Measurements from ENCODE around the gene FBXW7. TPM values are rescaled to one million over a fixed set of nuclear protein-coding genes. Genes with fewer than 3 reads are reported as not detected.

FBXW7 gene
- total RNA-seq, 1 experiment from 2014 or later = 23.0 TPM

GRCh38 chr4:152535903-152536544 is at the start of gene FBXW7 (continued):
- peak; percentile 91 for TF ChIP-seq CREB1 (CRISPR knock-in tag; IDR thresholded peaks at IDR 0.05)
- TF ChIP-seq, protein P1, sequence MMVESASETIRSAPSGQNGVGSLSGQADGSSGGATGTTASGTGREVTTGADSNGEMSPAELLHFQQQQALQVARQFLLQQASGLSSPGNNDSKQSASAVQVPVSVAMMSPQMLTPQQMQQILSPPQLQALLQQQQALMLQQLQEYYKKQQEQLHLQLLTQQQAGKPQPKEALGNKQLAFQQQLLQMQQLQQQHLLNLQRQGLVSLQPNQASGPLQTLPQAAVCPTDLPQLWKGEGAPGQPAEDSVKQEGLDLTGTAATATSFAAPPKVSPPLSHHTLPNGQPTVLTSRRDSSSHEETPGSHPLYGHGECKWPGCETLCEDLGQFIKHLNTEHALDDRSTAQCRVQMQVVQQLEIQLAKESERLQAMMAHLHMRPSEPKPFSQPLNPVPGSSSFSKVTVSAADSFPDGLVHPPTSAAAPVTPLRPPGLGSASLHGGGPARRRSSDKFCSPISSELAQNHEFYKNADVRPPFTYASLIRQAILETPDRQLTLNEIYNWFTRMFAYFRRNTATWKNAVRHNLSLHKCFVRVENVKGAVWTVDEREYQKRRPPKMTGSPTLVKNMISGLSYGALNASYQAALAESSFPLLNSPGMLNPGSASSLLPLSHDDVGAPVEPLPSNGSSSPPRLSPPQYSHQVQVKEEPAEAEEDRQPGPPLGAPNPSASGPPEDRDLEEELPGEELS (CRISPR knock-in tag; IDR thresholded peaks at IDR 0.05) = peak; percentile 39; the same call in 1 of the 2 replicates
- TF ChIP-seq, protein P2, sequence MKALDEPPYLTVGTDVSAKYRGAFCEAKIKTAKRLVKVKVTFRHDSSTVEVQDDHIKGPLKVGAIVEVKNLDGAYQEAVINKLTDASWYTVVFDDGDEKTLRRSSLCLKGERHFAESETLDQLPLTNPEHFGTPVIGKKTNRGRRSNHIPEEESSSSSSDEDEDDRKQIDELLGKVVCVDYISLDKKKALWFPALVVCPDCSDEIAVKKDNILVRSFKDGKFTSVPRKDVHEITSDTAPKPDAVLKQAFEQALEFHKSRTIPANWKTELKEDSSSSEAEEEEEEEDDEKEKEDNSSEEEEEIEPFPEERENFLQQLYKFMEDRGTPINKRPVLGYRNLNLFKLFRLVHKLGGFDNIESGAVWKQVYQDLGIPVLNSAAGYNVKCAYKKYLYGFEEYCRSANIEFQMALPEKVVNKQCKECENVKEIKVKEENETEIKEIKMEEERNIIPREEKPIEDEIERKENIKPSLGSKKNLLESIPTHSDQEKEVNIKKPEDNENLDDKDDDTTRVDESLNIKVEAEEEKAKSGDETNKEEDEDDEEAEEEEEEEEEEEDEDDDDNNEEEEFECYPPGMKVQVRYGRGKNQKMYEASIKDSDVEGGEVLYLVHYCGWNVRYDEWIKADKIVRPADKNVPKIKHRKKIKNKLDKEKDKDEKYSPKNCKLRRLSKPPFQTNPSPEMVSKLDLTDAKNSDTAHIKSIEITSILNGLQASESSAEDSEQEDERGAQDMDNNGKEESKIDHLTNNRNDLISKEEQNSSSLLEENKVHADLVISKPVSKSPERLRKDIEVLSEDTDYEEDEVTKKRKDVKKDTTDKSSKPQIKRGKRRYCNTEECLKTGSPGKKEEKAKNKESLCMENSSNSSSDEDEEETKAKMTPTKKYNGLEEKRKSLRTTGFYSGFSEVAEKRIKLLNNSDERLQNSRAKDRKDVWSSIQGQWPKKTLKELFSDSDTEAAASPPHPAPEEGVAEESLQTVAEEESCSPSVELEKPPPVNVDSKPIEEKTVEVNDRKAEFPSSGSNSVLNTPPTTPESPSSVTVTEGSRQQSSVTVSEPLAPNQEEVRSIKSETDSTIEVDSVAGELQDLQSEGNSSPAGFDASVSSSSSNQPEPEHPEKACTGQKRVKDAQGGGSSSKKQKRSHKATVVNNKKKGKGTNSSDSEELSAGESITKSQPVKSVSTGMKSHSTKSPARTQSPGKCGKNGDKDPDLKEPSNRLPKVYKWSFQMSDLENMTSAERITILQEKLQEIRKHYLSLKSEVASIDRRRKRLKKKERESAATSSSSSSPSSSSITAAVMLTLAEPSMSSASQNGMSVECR (CRISPR knock-in tag; IDR thresholded peaks at IDR 0.05; ENCODE audit: borderline replicate concordance) = peak; percentile 78; the same call in 1 of the 2 replicates
- TF ChIP-seq HMGXB4 (CRISPR knock-in tag; IDR thresholded peaks at IDR 0.05) = peak; percentile 78
- no peak for TF ChIP-seq TEAD4 (CRISPR knock-in tag; IDR thresholded peaks at IDR 0.05)
- no peak for TF ChIP-seq JAZF1 (CRISPR knock-in tag; IDR thresholded peaks at IDR 0.05)
- TF ChIP-seq GRHL2 (CRISPR knock-in tag; IDR thresholded peaks at IDR 0.05; ENCODE audit: insufficient replicate concordance, severe bottlenecking) = no peak
- TF ChIP-seq NFE2L1 (CRISPR knock-in tag; IDR thresholded peaks at IDR 0.05) = peak; percentile 54; the same call in 1 of the 2 replicates
- TF ChIP-seq MAX (CRISPR knock-in tag; IDR thresholded peaks at IDR 0.05) = peak; percentile 56; the same call in 1 of the 2 replicates
- TF ChIP-seq, protein P3, sequence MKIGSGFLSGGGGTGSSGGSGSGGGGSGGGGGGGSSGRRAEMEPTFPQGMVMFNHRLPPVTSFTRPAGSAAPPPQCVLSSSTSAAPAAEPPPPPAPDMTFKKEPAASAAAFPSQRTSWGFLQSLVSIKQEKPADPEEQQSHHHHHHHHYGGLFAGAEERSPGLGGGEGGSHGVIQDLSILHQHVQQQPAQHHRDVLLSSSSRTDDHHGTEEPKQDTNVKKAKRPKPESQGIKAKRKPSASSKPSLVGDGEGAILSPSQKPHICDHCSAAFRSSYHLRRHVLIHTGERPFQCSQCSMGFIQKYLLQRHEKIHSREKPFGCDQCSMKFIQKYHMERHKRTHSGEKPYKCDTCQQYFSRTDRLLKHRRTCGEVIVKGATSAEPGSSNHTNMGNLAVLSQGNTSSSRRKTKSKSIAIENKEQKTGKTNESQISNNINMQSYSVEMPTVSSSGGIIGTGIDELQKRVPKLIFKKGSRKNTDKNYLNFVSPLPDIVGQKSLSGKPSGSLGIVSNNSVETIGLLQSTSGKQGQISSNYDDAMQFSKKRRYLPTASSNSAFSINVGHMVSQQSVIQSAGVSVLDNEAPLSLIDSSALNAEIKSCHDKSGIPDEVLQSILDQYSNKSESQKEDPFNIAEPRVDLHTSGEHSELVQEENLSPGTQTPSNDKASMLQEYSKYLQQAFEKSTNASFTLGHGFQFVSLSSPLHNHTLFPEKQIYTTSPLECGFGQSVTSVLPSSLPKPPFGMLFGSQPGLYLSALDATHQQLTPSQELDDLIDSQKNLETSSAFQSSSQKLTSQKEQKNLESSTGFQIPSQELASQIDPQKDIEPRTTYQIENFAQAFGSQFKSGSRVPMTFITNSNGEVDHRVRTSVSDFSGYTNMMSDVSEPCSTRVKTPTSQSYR (CRISPR knock-in tag; IDR thresholded peaks at IDR 0.05) = no peak
- no peak for TF ChIP-seq ZNF263 (CRISPR knock-in tag; IDR thresholded peaks at IDR 0.05; ENCODE audit: low read depth)
- no peak for TF ChIP-seq OVOL2 (CRISPR knock-in tag; IDR thresholded peaks at IDR 0.05; ENCODE audit: borderline replicate concordance)
- TF ChIP-seq FOXJ3 (CRISPR knock-in tag; IDR thresholded peaks at IDR 0.05; ENCODE audit: borderline replicate concordance) = no peak
- TF ChIP-seq ZNF232 (CRISPR knock-in tag; IDR thresholded peaks at IDR 0.05) = no peak; the same call in 1 of the 2 replicates
- TF ChIP-seq ZNF671 (CRISPR knock-in tag; IDR thresholded peaks at IDR 0.05) = no peak
- TF ChIP-seq ESRRA (CRISPR knock-in tag; IDR thresholded peaks at IDR 0.05; ENCODE audit: borderline replicate concordance) = no peak; the same call in 1 of the 2 replicates
- TF ChIP-seq CREM (CRISPR knock-in tag; IDR thresholded peaks at IDR 0.05) = peak; percentile 100
- peak; percentile 39; the same call in 1 of the 2 replicates for TF ChIP-seq E2F5 (CRISPR knock-in tag; IDR thresholded peaks at IDR 0.05)
- TF ChIP-seq ZNF219 (CRISPR knock-in tag; IDR thresholded peaks at IDR 0.05; ENCODE audit: borderline replicate concordance) = no peak
- TF ChIP-seq AFF4 (CRISPR knock-in tag; IDR thresholded peaks at IDR 0.05; ENCODE audit: borderline replicate concordance) = no peak
- peak; percentile 54; the same call in 1 of the 2 replicates for TF ChIP-seq GABPB1 (CRISPR knock-in tag; IDR thresholded peaks at IDR 0.05)

Data from WTC11 (cell line).